Osteoblast (primary cell): Measurements from ENCODE around the gene NLGN3. TPM values are rescaled to one million over a fixed set of nuclear protein-coding genes. Genes with fewer than 3 reads are reported as not detected.

Experiments
- DNase-seq: peaks from one replicate; pipeline ENCODE4 v3.0.0; 2011; ENCODE audit warnings: low spot score, mixed read lengths; ENCODE audit not compliant: insufficient read length; ENCODE audit errors: missing footprints
- H2AFZ ChIP-seq: 2 replicates; pipeline ENCODE4 v1.6.0; 2011; ENCODE audit warnings: mild to moderate bottlenecking, low read length
- H3K27ac ChIP-seq: 2 replicates; pipeline ENCODE4 v1.5.1; 2011; ENCODE audit warnings: mild to moderate bottlenecking, low read depth, low read length, moderate library complexity
- H3K27me3 ChIP-seq: 2 replicates; pipeline ENCODE4 v1.6.0; 2012; ENCODE audit warnings: mild to moderate bottlenecking, control low read depth, inconsistent platforms, low read length, moderate library complexity; ENCODE audit not compliant: insufficient read depth
- H3K36me3 ChIP-seq: 2 replicates; pipeline ENCODE4 v1.5.1; 2011; ENCODE audit warnings: mild to moderate bottlenecking, low read length, control low read depth, moderate library complexity; ENCODE audit not compliant: insufficient read depth
- H3K4me1 ChIP-seq: 2 replicates; pipeline ENCODE4 v1.5.1; 2011; ENCODE audit warnings: mild to moderate bottlenecking, low read length, control low read depth, moderate library complexity; ENCODE audit not compliant: insufficient read depth
- H3K4me2 ChIP-seq: 2 replicates; pipeline ENCODE4 v1.6.0; 2011; ENCODE audit warnings: mild to moderate bottlenecking, low read length; ENCODE audit not compliant: insufficient read depth
- H3K4me3 ChIP-seq: fragments of 200-600 bp; sonication (generic); 3 replicates; pipeline ENCODE4 v1.5.1; 2012; ENCODE audit warnings: mild to moderate bottlenecking, low read length, inconsistent platforms; ENCODE audit not compliant: insufficient read depth
- H3K79me2 ChIP-seq: 2 replicates; pipeline ENCODE4 v1.6.0; 2012; ENCODE audit warnings: mild to moderate bottlenecking, low read length, control low read depth, inconsistent platforms; ENCODE audit not compliant: insufficient read depth
- H3K9me3 ChIP-seq: 2 replicates; pipeline ENCODE4 v1.5.1; 2011; ENCODE audit warnings: low read depth, low read length, control low read depth
- H4K20me1 ChIP-seq: 2 replicates; pipeline ENCODE4 v1.6.0; 2012; ENCODE audit warnings: mild to moderate bottlenecking, low read length, control low read depth; ENCODE audit not compliant: insufficient read depth
- total RNA-seq: library from RNA; depleted of rRNA; stranded (reverse); fragments of >200 nt; gene quantifications from 2 replicates; pipeline ENCODE4 v1.2.3, GENCODE V29; 2012
- TF ChIP-seq, protein P1 (sequence below): IDR thresholded peaks from 2 replicates; pipeline ENCODE4 v1.5.1; 2011; ENCODE audit warnings: mild to moderate bottlenecking, low read depth, low read length, moderate library complexity; ENCODE audit errors: extremely low read depth

The NLGN3 gene
- total RNA-seq, 1 donor: 0.36 TPM

DNA sequence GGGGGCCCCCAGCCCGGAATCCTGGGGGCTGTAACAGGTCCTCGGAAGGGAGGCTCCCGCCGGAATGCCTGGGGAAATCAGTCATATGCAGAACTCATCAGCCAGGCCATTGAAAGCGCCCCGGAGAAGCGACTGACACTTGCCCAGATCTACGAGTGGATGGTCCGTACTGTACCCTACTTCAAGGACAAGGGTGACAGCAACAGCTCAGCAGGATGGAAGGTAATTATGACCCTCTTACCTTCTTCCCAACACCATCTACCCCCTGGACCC lies 47.9 kb upstream of the NLGN3 start:
- H3K79me2 ChIP-seq: no peaks in the 10 kb centered on the region
- H3K9me3 ChIP-seq: no peaks in the 10 kb centered on the region
- H2AFZ ChIP-seq: no peak overlapping the region
- DNase-seq: no peak
- TF ChIP-seq, protein P1, sequence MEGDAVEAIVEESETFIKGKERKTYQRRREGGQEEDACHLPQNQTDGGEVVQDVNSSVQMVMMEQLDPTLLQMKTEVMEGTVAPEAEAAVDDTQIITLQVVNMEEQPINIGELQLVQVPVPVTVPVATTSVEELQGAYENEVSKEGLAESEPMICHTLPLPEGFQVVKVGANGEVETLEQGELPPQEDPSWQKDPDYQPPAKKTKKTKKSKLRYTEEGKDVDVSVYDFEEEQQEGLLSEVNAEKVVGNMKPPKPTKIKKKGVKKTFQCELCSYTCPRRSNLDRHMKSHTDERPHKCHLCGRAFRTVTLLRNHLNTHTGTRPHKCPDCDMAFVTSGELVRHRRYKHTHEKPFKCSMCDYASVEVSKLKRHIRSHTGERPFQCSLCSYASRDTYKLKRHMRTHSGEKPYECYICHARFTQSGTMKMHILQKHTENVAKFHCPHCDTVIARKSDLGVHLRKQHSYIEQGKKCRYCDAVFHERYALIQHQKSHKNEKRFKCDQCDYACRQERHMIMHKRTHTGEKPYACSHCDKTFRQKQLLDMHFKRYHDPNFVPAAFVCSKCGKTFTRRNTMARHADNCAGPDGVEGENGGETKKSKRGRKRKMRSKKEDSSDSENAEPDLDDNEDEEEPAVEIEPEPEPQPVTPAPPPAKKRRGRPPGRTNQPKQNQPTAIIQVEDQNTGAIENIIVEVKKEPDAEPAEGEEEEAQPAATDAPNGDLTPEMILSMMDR: no peak
- H3K27me3 ChIP-seq: peaks cover 12% of the 10 kb centered on the region
- no peak overlapping the region for H3K27ac ChIP-seq
- no peaks in the 10 kb centered on the region for H4K20me1 ChIP-seq
- H3K4me2 ChIP-seq: peak overlapping the region; percentile 94
- H3K4me1 ChIP-seq: peaks cover 4% of the 10 kb centered on the region
- H3K36me3 ChIP-seq: no peaks in the 10 kb centered on the region
- peak overlapping the region; percentile 74 for H3K4me3 ChIP-seq

DNA sequence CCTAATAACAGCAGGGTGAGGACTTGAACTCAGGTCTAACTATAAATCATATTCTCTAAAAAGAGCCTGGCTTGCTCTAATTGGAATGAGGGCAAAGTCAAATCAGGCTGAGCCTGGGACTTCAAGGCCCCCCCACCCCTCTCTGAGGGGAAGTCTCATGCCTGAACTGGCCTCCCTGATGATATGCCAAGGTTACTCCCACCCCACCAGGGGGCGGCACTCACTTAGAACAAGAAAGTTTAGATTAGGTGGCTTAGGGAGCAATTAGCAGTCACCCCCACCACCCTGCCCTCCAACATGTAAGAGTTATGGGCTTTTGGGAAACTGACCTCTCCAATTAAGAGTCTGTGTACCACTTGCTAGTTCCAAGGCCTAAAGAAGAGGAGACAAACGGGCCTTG lies 46.3 kb upstream of the NLGN3 start:
- H3K4me1 ChIP-seq: peaks cover 4% of the 10 kb centered on the region
- H3K36me3 ChIP-seq: no peaks in the 10 kb centered on the region
- DNase-seq: no peak
- H3K4me3 ChIP-seq: no peak overlapping the region
- no peak overlapping the region for H2AFZ ChIP-seq
- H3K4me2 ChIP-seq: no peak overlapping the region
- H3K79me2 ChIP-seq: no peaks in the 10 kb centered on the region
- H4K20me1 ChIP-seq: no peaks in the 10 kb centered on the region
- TF ChIP-seq, protein P1: peak; percentile 46
- no peak overlapping the region for H3K27ac ChIP-seq
- H3K27me3 ChIP-seq: peaks cover 12% of the 10 kb centered on the region
- H3K9me3 ChIP-seq: no peaks in the 10 kb centered on the region

DNA sequence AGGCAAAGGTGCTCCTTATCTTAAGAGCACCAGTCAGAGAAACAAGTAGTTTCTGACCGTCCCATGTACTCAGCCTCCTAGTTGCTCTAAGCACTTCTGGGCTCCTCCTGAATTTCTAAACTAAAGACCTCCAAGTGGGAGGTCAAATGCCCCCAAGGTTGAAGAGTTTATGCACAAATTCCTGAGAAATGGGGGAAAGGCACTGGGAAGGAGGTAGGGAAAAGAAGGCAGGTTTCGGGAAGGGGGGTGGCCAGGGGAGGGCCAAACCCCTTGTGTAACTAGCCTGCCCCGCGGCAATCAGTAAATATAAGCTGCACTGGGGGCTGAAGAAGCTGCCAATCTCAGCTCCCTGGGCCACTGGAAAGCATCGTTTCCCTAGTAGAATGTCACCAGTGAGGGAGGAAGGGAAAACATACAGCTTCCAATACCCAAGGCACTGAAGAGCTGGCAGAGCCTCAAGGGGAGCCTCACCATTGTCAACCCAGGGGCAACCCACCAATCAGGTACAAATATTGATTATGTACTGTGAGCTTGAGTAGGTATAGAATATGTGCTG lies 45.6 kb upstream of the NLGN3 start:
- peaks cover 4% of the 10 kb centered on the region for H3K4me1 ChIP-seq
- H3K79me2 ChIP-seq: no peaks in the 10 kb centered on the region
- no peaks in the 10 kb centered on the region for H3K36me3 ChIP-seq
- no peaks in the 10 kb centered on the region for H3K9me3 ChIP-seq
- no peak overlapping the region for H3K4me3 ChIP-seq
- H3K4me2 ChIP-seq: no peak overlapping the region
- no peaks in the 10 kb centered on the region for H4K20me1 ChIP-seq
- DNase-seq: no peak
- no peak overlapping the region for H3K27ac ChIP-seq
- H3K27me3 ChIP-seq: peaks cover 12% of the 10 kb centered on the region
- H2AFZ ChIP-seq: no peak overlapping the region
- TF ChIP-seq, protein P1: no peak

DNA sequence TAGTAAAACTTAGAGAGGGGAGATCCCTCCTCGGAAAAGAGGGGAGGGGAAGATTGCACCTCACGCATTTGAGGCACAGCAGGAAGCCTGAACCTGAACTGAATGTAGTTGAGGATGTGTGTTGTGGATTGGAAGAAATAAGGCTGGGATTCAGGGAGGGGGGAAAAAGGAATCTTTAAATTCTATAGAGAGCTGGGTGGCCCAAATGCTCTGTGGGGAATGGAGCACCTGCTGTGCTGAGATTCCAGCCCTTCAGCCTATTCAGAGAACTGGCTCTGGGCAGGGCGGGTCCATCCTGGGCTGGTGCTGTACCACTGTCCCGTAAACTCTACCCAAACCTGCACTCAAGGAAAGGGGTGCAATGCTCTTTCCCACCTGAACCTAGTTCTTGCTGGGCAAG lies 44.9 kb upstream of the NLGN3 start:
- no peaks in the 10 kb centered on the region for H3K36me3 ChIP-seq
- no peaks in the 10 kb centered on the region for H4K20me1 ChIP-seq
- no peak for DNase-seq
- no peak overlapping the region for H3K27ac ChIP-seq
- H3K9me3 ChIP-seq: no peaks in the 10 kb centered on the region
- no peak overlapping the region for H2AFZ ChIP-seq
- no peak overlapping the region for H3K4me3 ChIP-seq
- no peaks in the 10 kb centered on the region for H3K79me2 ChIP-seq
- H3K27me3 ChIP-seq: peaks cover 12% of the 10 kb centered on the region
- H3K4me2 ChIP-seq: no peak overlapping the region
- TF ChIP-seq, protein P1: no peak
- H3K4me1 ChIP-seq: peaks cover 4% of the 10 kb centered on the region
